BE2C (cell line): ENCODE data around the gene DLG2.

ENCODE experiments used
- DNase-seq: peaks from one replicate; pipeline ENCODE4 v3.0.0-alpha.2; 2020
- H3K27me3 ChIP-seq: fragments of 250-450 bp; sonication (Bioruptor Pico); 2 replicates; pipeline ENCODE4 v1.5.1; 2020; ENCODE audit warnings: mild to moderate bottlenecking
- H3K36me3 ChIP-seq: fragments of 250-450 bp; sonication (Bioruptor Pico); 2 replicates; pipeline ENCODE4 v1.5.1; 2020; ENCODE audit warnings: mild to moderate bottlenecking
- H3K4me1 ChIP-seq: fragments of 250-450 bp; sonication (Bioruptor Pico); 2 replicates; pipeline ENCODE4 v1.5.1; 2020
- H3K4me3 ChIP-seq: 2 replicates; pipeline ENCODE4 v1.5.1; 2011; ENCODE audit warnings: low read depth, low read length
- H3K9me3 ChIP-seq: fragments of 250-450 bp; sonication (Bioruptor Pico); 2 replicates; pipeline ENCODE4 v1.5.1; 2020
- TF ChIP-seq, protein P1 (sequence below): IDR thresholded peaks from 2 replicates; pipeline ENCODE4 v1.5.1; 2012; ENCODE audit warnings: mild to moderate bottlenecking, low read depth, low read length

DLG2 gene

DNA sequence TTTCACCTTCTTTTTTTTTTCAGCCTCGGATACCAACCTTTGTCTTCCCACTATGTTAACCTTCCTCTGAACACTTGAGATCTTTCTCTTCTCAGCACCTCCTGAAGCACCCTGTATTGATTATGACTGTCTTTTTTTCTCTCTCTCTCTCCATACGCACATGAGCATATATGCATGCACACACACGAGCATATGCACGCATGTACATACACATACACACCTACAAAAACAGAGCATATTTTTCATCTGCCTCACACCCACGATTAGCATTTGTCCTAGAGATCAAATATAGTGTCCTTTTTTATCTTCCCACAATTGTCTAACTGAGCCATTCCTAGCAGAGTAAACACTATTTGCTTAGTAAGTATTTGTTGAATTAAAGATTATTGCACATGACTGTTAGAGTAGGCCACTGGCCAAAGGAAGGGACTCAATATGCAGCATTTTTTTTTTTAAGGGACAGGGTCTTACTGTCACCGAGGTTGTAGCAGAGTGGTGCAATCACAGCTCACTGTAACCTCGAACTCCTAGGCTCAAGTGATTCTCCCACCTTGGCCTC, 1718.8 kb downstream of the DLG2 start:
- TF ChIP-seq, protein P1, sequence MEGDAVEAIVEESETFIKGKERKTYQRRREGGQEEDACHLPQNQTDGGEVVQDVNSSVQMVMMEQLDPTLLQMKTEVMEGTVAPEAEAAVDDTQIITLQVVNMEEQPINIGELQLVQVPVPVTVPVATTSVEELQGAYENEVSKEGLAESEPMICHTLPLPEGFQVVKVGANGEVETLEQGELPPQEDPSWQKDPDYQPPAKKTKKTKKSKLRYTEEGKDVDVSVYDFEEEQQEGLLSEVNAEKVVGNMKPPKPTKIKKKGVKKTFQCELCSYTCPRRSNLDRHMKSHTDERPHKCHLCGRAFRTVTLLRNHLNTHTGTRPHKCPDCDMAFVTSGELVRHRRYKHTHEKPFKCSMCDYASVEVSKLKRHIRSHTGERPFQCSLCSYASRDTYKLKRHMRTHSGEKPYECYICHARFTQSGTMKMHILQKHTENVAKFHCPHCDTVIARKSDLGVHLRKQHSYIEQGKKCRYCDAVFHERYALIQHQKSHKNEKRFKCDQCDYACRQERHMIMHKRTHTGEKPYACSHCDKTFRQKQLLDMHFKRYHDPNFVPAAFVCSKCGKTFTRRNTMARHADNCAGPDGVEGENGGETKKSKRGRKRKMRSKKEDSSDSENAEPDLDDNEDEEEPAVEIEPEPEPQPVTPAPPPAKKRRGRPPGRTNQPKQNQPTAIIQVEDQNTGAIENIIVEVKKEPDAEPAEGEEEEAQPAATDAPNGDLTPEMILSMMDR: no peak
- DNase-seq: no peak
- Histone ChIP-seq H3K4me3 (no peak overlapping the region), H3K9me3 (no peaks in the 10 kb centered on the region), H3K4me1 (peaks cover 2% of the 10 kb centered on the region), H3K27me3 (no peaks in the 10 kb centered on the region), H3K36me3 (no peaks in the 10 kb centered on the region)

DNA sequence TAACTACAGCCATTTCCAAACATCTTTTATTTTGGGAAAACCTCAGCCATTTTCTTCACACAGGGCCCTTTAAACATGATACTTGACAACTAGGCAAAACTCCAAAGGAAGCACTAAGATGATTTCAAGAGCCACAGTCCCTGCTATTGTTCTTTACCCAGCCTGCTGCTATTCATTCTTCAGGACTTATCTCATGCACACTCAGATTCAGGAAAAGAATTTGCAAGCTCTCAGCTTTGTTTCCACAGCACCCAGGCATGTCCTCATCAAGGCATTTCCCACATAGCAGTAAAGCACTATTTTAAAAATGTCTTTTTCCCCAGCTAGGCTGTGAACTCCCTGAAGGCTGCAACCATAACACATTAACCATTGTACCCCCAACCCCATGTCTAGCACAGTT, 1731.6 kb downstream of the DLG2 start:
- Histone ChIP-seq H3K36me3 (no peaks in the 10 kb centered on the region), H3K4me1 (no peaks in the 10 kb centered on the region), H3K27me3 (no peaks in the 10 kb centered on the region), H3K4me3 (no peak overlapping the region), H3K9me3 (peaks cover 3% of the 10 kb centered on the region; the same call in 1 of the 2 replicates)
- DNase-seq: no peak
- TF ChIP-seq, protein P1: no peak

DNA sequence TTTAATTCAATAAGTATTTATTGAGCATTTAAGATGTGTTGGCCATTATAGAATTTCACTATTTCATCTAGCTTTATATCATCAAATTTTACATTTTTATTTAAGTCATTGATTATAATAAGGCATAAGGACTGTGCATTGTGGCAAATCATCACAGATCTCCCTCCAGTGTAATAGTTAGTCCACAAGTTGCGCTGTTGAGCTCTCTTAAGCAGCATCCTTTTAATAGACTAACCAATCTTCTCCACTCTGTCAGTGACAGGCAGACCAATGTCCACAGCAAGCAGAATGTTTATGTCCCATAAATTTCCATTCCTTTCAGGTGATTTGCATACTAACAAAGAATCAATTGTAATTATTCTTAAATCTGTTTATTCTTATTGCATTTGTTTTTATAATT, 1745.7 kb downstream of the DLG2 start:
- TF ChIP-seq, protein P1: peak; percentile 42
- H3K27me3 ChIP-seq: no peaks in the 10 kb centered on the region
- H3K4me3 ChIP-seq: no peak overlapping the region
- DNase-seq: no peak
- H3K36me3 ChIP-seq: no peaks in the 10 kb centered on the region
- no peaks in the 10 kb centered on the region for H3K4me1 ChIP-seq
- H3K9me3 ChIP-seq: no peaks in the 10 kb centered on the region

DNA sequence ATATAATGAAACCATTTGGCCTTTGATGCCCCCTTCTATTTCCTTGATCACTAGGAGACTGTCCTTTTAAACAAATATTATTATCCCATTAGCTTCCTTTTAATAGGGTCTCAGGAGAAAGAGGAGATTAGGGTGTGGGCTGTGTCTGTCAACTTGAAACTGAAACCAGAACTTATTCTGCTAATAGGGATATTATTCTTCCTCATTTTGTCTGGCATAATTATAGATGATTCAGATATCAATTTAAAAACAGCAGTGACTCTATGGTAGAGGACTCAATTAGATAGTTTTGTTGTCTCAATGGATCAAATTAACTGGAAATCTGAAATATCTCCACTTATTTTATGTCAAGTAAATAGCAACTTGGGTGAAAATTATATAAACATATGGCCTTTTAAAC, 1756.1 kb downstream of the DLG2 start:
- Histone ChIP-seq H3K9me3 (no peaks in the 10 kb centered on the region), H3K36me3 (no peaks in the 10 kb centered on the region), H3K27me3 (no peaks in the 10 kb centered on the region), H3K4me3 (peak overlapping the region; percentile 13; the same call in 1 of the 2 replicates), H3K4me1 (peaks cover 27% of the 10 kb centered on the region)
- DNase-seq: peak; percentile 17
- TF ChIP-seq, protein P1: no peak

DNA sequence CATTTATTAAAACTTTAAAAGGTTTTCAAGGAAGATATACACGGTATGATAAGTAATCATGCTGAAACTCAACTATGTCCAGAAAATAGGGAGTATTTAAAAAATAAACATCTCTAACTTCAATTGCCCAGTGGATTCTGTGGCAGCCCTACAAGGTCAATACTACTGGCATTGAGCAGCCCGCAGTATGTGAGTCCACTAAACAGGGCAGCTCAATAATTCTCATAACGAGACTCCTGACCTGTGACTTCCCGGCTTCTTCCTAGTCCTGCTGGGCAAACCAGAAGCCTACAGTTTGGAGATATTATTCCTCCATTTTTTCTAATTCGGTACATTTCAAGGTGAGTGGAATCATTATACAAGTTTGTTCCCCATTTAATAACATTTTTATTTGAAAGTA, 1760.5 kb downstream of the DLG2 start:
- no peaks in the 10 kb centered on the region for H3K27me3 ChIP-seq
- H3K4me3 ChIP-seq: no peak overlapping the region
- TF ChIP-seq, protein P1: no peak

DNA sequence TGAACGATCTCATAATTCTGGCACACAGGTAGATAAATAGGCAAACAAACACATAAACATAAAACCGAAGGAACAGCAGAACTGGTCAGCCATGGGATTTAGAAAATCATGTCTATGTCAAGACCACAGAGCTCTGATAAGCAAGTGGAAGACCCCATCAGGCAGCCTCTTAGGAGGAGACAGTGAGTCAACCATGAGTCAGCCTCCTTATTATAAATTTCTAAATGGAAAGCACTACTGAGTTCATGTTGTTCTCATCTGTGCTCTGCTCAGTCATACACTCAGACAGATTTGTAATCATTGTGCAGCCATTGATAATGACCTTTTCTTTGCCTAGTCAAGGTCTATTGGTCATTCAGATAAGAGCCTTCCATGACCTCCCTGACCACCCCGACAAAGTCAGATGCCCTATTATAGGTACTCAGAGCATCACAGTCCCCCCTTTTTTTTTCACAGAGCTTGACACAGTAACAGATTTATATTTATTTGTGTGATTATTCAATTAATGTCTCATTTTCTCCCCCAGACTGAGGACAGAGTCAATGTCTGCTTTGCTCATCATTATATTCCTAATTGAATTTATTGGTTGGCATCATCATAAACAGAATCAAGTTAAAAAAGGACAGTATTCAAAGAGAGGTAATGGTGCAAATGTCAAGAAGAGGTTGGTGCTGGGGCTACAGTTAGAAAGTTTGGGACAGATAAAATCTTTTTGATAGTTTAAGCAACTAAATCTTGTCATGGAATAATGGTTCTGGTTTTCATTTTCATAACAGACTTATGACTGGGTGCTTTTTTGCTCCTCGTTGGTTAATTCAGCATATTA, 1761.3 kb downstream of the DLG2 start:
- Histone ChIP-seq H3K36me3 (no peaks in the 10 kb centered on the region), H3K4me3 (peak overlapping the region; percentile 16), H3K9me3 (no peaks in the 10 kb centered on the region), H3K4me1 (peaks cover 44% of the 10 kb centered on the region), H3K27me3 (no peaks in the 10 kb centered on the region)
- TF ChIP-seq, protein P1: no peak
- DNase-seq: peak; percentile 72

More for the DNA sequence above, 1760.5 kb downstream of the DLG2 start:
- peaks cover 44% of the 10 kb centered on the region for H3K4me1 ChIP-seq
- no peaks in the 10 kb centered on the region for H3K9me3 ChIP-seq
- peak; percentile 25 for DNase-seq
- no peaks in the 10 kb centered on the region for H3K36me3 ChIP-seq
